ENCODE data around the gene POLR1A. TPM values are rescaled to one million over a fixed set of nuclear protein-coding genes. Genes with fewer than 3 reads are reported as not detected.

The POLR1A gene
- total and polyA plus RNA-seq, 2 of the 13 experiments (the other 11 are each of a cell fraction or from before 2014, with no cell fraction given): 7.2 to 39.9 TPM

- TF ChIP-seq NFAT5 (CRISPR knock-in tag; IDR thresholded peaks at IDR 0.05): no peak
- no peak for TF ChIP-seq ZNF180 (CRISPR knock-in tag; IDR thresholded peaks at IDR 0.05; ENCODE audit: borderline replicate concordance, low read depth)
- TF ChIP-seq SALL2 (CRISPR knock-in tag; IDR thresholded peaks at IDR 0.05): no peak
- TF ChIP-seq MAFK (conservative IDR thresholded peaks at IDR 0.05 in 1 of 2, IDR thresholded peaks at IDR 0.05 in 1 of 2; ENCODE audit: low read length in 2 of 2): no peak
- TF ChIP-seq GZF1 (CRISPR knock-in tag; IDR thresholded peaks at IDR 0.05): no peak
- TF ChIP-seq POLR2A (IDR thresholded peaks at IDR 0.05; ENCODE audit: insufficient read depth in 1 of 2, low read depth in 2 of 2, low read length in 2 of 2): no peak
- no peak for TF ChIP-seq RAD21 (CRISPR knock-in tag; IDR thresholded peaks at IDR 0.05)
- TF ChIP-seq POLR2G (IDR thresholded peaks at IDR 0.05; ENCODE audit: low read depth, low read length): no peak
- no peak for TF ChIP-seq CC2D1A (CRISPR knock-in tag; IDR thresholded peaks at IDR 0.05)
- no peak for TF ChIP-seq ZNF670 (CRISPR knock-in tag; IDR thresholded peaks at IDR 0.05; ENCODE audit: borderline replicate concordance)
Observed at GRCh38 chr2:86097114-86097896, 8.4 kb downstream of the POLR1A start (continued).
